Measurements from ENCODE around the gene PRR23E.

PRR23E gene

GRCh38 chr3:127192576-127193232 is at the start of gene PRR23E:
Gene PRR23E (plus strand): TSS chr3:127193131. CDS start chr3:127196686, 3,555 bp downstream.
- no peak for DNase-seq (ENCODE audit: low read depth in 2 of 3, low spot score in 1 of 3)

GRCh38 chr3:127143172-127143571 is 49.8 kb upstream of the PRR23E start:
- DNase-seq (ENCODE audit: low read depth in 2 of 3, low spot score in 1 of 3) = no peak

GRCh38 chr3:127144631-127145030 is 48.3 kb upstream of the PRR23E start:
- no peak for DNase-seq (ENCODE audit: low read depth in 2 of 3, low spot score in 1 of 3)

DNA sequence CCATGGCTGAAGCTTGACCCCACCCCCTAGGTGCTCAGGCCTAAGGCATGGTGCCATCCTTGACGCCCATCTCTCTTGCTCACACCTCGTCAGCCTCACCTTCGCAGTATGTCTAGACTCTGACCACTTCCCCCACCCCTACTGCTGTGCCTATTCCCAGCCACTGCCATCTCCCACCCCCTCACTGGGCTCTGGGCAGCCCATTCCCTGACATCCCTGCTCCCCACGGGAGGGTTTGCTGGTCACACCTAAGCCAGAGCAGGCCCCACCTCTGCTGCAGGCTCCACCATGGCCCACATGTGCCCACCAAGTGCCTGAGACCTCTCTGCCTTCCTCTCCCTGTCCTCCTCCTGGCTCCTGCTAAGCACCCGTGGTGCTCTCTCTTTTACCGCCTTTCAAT is 47.7 kb upstream of the PRR23E start:
- no peak for DNase-seq (ENCODE audit: low read depth in 2 of 3, low spot score in 1 of 3)

- no peak for DNase-seq (ENCODE audit: low read depth in 2 of 3, low spot score in 1 of 3)
These were observed 45.5 kb upstream of the PRR23E start for GRCh38 chr3:127147291-127147885.

- DNase-seq (ENCODE audit: low read depth in 2 of 3, low spot score in 1 of 3) = no peak
These were observed 43.2 kb upstream of the PRR23E start for GRCh38 chr3:127149621-127150310.

- DNase-seq (ENCODE audit: low read depth in 2 of 3, low spot score in 1 of 3) = no peak
These were observed 42.2 kb upstream of the PRR23E start for GRCh38 chr3:127150513-127151250.

GRCh38 chr3:127151251-127151564 is 41.7 kb upstream of the PRR23E start:
- no peak for DNase-seq (ENCODE audit: low read depth in 2 of 3, low spot score in 1 of 3)

- DNase-seq (ENCODE audit: low read depth in 2 of 3, low spot score in 1 of 3) = no peak
These were observed 40.8 kb upstream of the PRR23E start for GRCh38 chr3:127151992-127152650.

DNA sequence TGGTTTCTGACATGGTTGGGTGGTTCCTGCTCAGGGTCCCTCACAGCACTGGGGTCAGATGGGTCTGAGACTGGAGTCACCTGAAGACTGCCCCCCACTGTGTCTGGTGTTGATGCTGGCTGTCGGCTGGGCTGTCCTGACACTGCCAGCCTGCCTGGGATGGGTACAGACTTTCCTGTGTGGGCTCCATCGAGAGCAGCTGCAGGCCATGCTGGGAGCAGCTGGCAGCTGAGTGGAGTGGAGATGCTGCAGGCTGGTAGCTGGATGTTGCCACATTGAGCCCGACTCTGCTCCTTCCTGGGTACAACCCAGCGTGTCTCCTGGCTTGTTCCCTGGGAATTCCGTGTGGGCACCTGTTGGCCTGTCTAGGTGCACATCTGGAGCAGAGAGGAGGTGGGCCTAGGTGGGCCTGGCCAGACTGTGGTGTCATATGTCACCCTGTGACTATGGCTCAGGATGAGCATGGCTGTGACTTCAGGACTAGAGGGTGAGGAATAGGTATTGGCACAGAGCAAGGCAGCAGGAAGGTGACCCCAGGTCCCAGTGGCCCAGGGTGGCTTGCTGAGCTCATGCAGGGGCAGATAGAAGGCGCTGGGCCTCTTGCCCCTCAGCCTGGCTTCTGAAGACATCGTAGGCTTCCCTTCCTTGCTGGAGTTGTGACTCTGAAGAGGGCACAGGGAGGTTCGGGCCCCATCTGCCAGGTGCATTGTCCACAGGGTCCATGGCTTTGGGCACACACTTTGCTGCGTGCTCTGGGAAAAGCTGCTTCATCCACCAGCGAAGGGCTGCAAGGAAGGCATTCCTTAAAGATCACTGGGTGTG is 40.0 kb upstream of the PRR23E start:
- DNase-seq (ENCODE audit: low read depth in 2 of 3, low spot score in 1 of 3) = no peak

- no peak for DNase-seq (ENCODE audit: low read depth in 2 of 3, low spot score in 1 of 3)
These were observed 39.5 kb upstream of the PRR23E start for GRCh38 chr3:127153506-127153815.

GRCh38 chr3:127156338-127157050 is 36.4 kb upstream of the PRR23E start:
- no peak for DNase-seq (ENCODE audit: low read depth in 2 of 3, low spot score in 1 of 3)

DNA sequence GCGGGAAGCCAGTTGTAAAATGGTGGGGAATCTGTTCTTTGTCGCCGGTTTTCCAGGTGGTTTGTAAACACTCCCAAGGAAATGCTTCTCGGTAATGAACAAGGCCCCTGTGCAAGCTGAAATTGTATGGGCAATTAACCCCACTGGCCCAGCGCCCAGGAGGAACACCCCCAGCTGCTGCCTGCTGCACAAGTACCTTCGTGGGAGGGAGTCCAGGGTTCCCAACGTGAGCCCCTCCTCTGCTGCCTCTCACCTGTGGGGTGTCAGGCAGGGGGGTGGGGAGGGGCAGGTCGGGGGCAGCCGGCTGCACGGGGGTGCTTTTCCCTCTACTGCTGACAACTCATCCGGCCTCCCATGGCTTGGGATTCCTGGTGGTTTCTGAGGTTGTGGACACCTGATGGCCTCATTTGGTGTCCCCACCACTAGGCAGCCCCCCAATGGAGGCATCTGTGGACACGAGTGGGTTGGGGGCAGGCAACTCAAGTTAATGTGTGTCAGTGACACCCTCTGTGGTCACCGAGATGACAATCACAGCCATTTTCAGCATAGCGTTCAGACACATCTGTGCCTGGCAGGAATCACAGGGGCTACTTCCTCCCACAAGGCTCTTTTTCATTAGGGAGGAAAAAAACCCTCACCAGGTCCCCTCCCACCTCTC is 35.6 kb upstream of the PRR23E start:
- DNase-seq (ENCODE audit: low read depth in 2 of 3, low spot score in 1 of 3) = no peak

DNA sequence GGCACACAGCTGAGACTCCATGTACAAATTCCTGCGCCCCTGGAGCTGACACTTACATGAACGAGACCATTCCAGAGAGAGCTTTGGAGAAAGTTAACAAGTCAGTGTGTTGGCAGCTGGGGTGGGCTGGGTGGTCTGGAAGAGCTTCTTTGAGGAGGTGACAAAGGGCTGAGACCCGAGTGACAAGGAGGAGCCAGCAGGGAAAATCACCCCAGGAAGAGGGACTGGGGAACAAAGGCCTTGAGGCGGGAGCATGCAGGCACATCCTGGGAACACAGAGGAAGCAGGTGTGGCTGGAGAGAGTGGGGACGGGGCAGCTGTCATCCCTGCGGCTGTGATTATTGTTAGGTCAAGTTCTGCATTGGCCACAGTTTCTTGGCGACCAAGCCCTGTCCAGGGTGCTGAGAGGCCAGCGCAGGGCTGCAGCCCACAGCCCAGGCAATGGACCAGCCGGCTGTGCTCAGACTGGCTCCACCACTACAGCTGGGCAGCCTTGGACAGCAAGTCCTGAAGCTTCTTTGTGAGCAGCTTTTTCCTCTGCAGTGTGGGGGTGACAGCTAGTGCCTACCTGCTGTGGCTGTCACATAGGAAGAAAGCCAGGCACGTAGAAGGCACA is 34.2 kb upstream of the PRR23E start:
- DNase-seq (ENCODE audit: low read depth in 2 of 3, low spot score in 1 of 3) = no peak

DNA sequence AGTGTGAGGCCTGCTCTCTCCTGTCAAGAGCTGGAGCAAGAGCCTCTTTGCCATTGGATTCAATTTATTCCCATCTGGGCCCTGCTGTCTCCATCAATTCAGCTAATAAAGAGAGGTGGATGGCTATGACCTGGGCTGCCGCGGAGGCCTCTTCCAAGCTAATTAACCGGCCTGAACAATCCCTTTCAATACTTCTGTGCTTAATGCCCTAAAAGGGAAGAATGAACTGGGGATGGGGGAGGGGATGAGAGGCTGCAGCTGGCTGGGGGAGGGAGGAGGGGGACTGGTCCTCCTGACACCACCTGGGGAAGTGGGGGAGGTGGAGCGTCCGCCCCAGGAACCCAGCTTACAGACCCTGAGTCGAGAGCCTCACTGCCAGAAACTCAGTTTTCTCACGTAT is 33.4 kb upstream of the PRR23E start:
- no peak for DNase-seq (ENCODE audit: low read depth in 2 of 3, low spot score in 1 of 3)

GRCh38 chr3:127161236-127161635 is 31.7 kb upstream of the PRR23E start:
- no peak for DNase-seq (ENCODE audit: low read depth in 2 of 3, low spot score in 1 of 3)

GRCh38 chr3:127161973-127162579 is 30.9 kb upstream of the PRR23E start:
- no peak for DNase-seq (ENCODE audit: low read depth in 2 of 3, low spot score in 1 of 3)

DNA sequence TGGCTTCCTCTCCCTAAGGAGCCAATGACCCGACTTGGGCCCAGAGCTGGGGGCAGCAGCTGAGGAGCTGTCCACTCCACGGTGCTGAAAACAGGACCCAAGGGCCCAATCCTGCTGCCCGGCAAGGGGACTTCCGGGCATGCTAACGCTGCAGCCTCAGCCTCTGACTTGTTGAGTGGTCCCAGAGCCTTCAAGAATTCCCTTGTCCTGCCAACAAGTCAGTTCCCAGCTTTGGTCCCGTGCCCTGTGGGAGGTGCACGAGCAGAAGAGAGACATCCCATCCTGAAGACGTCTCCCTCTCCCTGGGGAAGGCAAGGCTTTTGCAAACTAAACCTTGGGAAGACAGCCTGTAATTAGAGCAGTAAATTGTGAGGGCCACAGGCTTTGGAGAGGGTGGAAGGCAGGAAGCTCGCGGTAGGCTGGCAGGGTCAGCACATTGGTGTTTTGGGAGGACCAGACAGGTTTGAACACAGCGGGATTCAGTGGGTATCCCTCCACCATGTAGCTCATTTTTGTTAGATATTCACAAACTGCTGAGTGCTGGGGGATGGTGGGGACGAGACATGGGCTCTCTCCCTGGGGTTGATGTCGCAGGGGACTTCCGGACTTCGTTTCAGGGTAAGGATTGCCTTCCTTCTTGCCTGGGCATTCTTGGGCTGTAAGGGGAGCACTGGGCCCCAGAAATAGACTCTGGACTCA is 29.8 kb upstream of the PRR23E start:
- no peak for DNase-seq (ENCODE audit: low read depth in 2 of 3, low spot score in 1 of 3)
